Thyroid gland (tissue), 4 donors: ENCODE measurements around the gene CAPN3.

Experiments
- POLR2A ChIP-seq, 2 donors: fragments of 450-650 bp; IDR thresholded peaks; one replicate each; pipeline ENCODE4 v1.6.1; 2017; ENCODE audit warnings: antibody characterized with exemption in 2 of 2, mild to moderate bottlenecking in 2 of 2, moderate library complexity in 1 of 2
- TF ChIP-seq, protein P1 (sequence below), 6 experiments: fragments of 200-600 bp in 3 of 6; fragments of 450-650 bp in 3 of 6; sonication (generic) in 3 of 6; IDR thresholded peaks; one replicate each; pipeline ENCODE4 v1.5.1; 2016 to 2019; ENCODE audit warnings: antibody characterized with exemption in 6 of 6, mild to moderate bottlenecking in 2 of 6, inconsistent platforms in 1 of 6, moderate library complexity in 1 of 6

- TF ChIP-seq, protein P1, sequence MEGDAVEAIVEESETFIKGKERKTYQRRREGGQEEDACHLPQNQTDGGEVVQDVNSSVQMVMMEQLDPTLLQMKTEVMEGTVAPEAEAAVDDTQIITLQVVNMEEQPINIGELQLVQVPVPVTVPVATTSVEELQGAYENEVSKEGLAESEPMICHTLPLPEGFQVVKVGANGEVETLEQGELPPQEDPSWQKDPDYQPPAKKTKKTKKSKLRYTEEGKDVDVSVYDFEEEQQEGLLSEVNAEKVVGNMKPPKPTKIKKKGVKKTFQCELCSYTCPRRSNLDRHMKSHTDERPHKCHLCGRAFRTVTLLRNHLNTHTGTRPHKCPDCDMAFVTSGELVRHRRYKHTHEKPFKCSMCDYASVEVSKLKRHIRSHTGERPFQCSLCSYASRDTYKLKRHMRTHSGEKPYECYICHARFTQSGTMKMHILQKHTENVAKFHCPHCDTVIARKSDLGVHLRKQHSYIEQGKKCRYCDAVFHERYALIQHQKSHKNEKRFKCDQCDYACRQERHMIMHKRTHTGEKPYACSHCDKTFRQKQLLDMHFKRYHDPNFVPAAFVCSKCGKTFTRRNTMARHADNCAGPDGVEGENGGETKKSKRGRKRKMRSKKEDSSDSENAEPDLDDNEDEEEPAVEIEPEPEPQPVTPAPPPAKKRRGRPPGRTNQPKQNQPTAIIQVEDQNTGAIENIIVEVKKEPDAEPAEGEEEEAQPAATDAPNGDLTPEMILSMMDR (IDR thresholded peaks at IDR 0.05), result no peak
- no peak for TF ChIP-seq POLR2A (IDR thresholded peaks at IDR 0.05)
Measured at GRCh38 chr15:42387603-42388002, 28.3 kb downstream of the CAPN3 start.
